Keratinocyte (primary cell): ENCODE results near the gene AGFG1. TPM values are rescaled to one million over a fixed set of nuclear protein-coding genes. Genes with fewer than 3 reads are reported as not detected.

Experiments
- DNase-seq: peaks from one replicate; pipeline ENCODE4 v3.0.0-alpha.2; 2011; ENCODE audit warnings: low read depth, missing footprints, low spot score
- FAIRE-seq: peaks from 2 replicates; lab custom pipeline; 2011; peaks lifted over from hg19 to GRCh38; lab: Jason Lieb, UNC
- H2AFZ ChIP-seq: 2 replicates; pipeline ENCODE4 v1.6.0; 2012; ENCODE audit warnings: low read length, control low read depth, inconsistent platforms; ENCODE audit not compliant: control insufficient read depth
- H3K27ac ChIP-seq: 2 replicates; pipeline ENCODE4 v1.5.1; 2011; ENCODE audit warnings: low read length; ENCODE audit not compliant: control insufficient read depth, insufficient read depth
- H3K27me3 ChIP-seq: 3 replicates; pipeline ENCODE4 v1.6.0; 2011; ENCODE audit warnings: low read length; ENCODE audit not compliant: control insufficient read depth, insufficient read depth; ENCODE audit errors: extremely low read depth
- H3K36me3 ChIP-seq, 2 experiments: 2 replicates in 1 of 2; 3 replicates in 1 of 2; pipeline ENCODE4 v1.5.1; 2011; ENCODE audit warnings: low read length in 2 of 2, mild to moderate bottlenecking in 1 of 2; ENCODE audit not compliant: control insufficient read depth in 2 of 2, insufficient read depth in 2 of 2; ENCODE audit errors: extremely low read depth in 1 of 2
- H3K4me1 ChIP-seq: 3 replicates; pipeline ENCODE4 v1.5.1; 2011; ENCODE audit warnings: low read length; ENCODE audit not compliant: control insufficient read depth, insufficient read depth; ENCODE audit errors: extremely low read depth
- H3K4me2 ChIP-seq: 3 replicates; pipeline ENCODE4 v1.6.0; 2011; ENCODE audit warnings: low read depth, low read length; ENCODE audit not compliant: control insufficient read depth, insufficient read depth; ENCODE audit errors: extremely low read depth
- H3K4me3 ChIP-seq, 3 experiments: fragments of 200-600 bp in 1 of 3; sonication (generic) in 1 of 3; 2 replicates in 2 of 3; 3 replicates in 1 of 3; pipeline ENCODE4 v1.5.1; 2011 to 2016; ENCODE audit warnings: low read length in 3 of 3, mild to moderate bottlenecking in 3 of 3, control low read depth in 2 of 3, inconsistent platforms in 1 of 3, low read depth in 1 of 3, mixed read lengths in 1 of 3, mixed run types in 1 of 3, moderate library complexity in 1 of 3; ENCODE audit not compliant: control insufficient read depth in 2 of 3, insufficient read depth in 2 of 3; ENCODE audit errors: extremely low read depth in 1 of 3
- H3K79me2 ChIP-seq: 2 replicates; pipeline ENCODE4 v1.6.0; 2012; ENCODE audit warnings: low read length; ENCODE audit not compliant: control insufficient read depth, insufficient read depth
- H3K9ac ChIP-seq: 3 replicates; pipeline ENCODE4 v1.6.0; 2011; ENCODE audit warnings: low read length; ENCODE audit not compliant: control insufficient read depth, insufficient read depth; ENCODE audit errors: extremely low read depth
- H3K9me1 ChIP-seq: 3 replicates; pipeline ENCODE4 v1.6.0; 2011; ENCODE audit warnings: low read length; ENCODE audit not compliant: control insufficient read depth, insufficient read depth; ENCODE audit errors: extremely low read depth
- H3K9me3 ChIP-seq: 2 replicates; pipeline ENCODE4 v1.5.1; 2012; ENCODE audit warnings: low read depth, low read length; ENCODE audit not compliant: control insufficient read depth
- H4K20me1 ChIP-seq: 3 replicates; pipeline ENCODE4 v1.6.0; 2011; ENCODE audit warnings: low read length; ENCODE audit not compliant: control insufficient read depth, insufficient read depth; ENCODE audit errors: extremely low read depth
- EZH2 ChIP-seq: IDR thresholded peaks from one replicate; pipeline ENCODE4 v1.6.1; 2012; ENCODE audit warnings: inconsistent platforms, mild to moderate bottlenecking, low read length, moderate library complexity
- dilution Hi-C: fragments of 300-500 bp; cut with MboI; formaldehyde crosslinking; loops from one replicate; pipeline ENCODE4 v1.7.0; 2020; ENCODE audit warnings: low sequenced_read_pairs; ENCODE audit not compliant: extremely low pct_ligation_motif_present
- polyA plus RNA-seq, 5 experiments: library from polyadenylated mRNA; depleted of rRNA in 3 of 5; stranded (reverse) in 3 of 5; stranded (forward) in 1 of 5; unstranded in 1 of 5; fragments of >200 nt; gene quantifications; 1 replicate in 1 of 5; 2 replicates in 3 of 5; 3 replicates in 1 of 5; pipeline versions ENCODE4 v1.2.1 to v1.2.3, GENCODE V29; 2011 to 2012; ENCODE audit warnings: missing spikeins in 2 of 5, low read depth in 1 of 5, low replicate concordance in 1 of 5
- TF ChIP-seq, protein P1 (sequence below), 3 experiments: IDR thresholded peaks in 1 of 3; conservative IDR thresholded peaks in 1 of 3; optimal IDR thresholded peaks in 1 of 3; 2 replicates in 2 of 3; 3 replicates in 1 of 3; pipeline versions ENCODE3 to v1.5.1; 2011; ENCODE audit warnings: low read length in 3 of 3, mild to moderate bottlenecking in 3 of 3, moderate library complexity in 2 of 3, control low read depth in 1 of 3, inconsistent platforms in 1 of 3; ENCODE audit not compliant: insufficient read depth in 2 of 3; ENCODE audit errors: extremely low read depth in 1 of 3

AGFG1 gene
- polyA plus RNA-seq, 1 donor (not counting 4 experiments of a cell fraction or from before 2014, with no cell fraction given), result 111 TPM

GRCh38 chr2:227592694-227593387, 120.9 kb downstream of the AGFG1 start:
- H3K79me2 ChIP-seq, result no peaks in the 10 kb centered on the region
- H3K9me3 ChIP-seq, result no peaks in the 10 kb centered on the region
- FAIRE-seq (no peak), DNase-seq (no peak)
- dilution Hi-C loops, result no loop called here
- H3K9me1 ChIP-seq, result no peaks in the 10 kb centered on the region
- H3K9ac ChIP-seq, result no peak overlapping the region
- H3K4me1 ChIP-seq, result no peaks in the 10 kb centered on the region
- no peak overlapping the region for H3K4me3 ChIP-seq
- H3K27ac ChIP-seq, result no peak overlapping the region
- TF ChIP-seq EZH2, result no peak
- TF ChIP-seq, protein P1, sequence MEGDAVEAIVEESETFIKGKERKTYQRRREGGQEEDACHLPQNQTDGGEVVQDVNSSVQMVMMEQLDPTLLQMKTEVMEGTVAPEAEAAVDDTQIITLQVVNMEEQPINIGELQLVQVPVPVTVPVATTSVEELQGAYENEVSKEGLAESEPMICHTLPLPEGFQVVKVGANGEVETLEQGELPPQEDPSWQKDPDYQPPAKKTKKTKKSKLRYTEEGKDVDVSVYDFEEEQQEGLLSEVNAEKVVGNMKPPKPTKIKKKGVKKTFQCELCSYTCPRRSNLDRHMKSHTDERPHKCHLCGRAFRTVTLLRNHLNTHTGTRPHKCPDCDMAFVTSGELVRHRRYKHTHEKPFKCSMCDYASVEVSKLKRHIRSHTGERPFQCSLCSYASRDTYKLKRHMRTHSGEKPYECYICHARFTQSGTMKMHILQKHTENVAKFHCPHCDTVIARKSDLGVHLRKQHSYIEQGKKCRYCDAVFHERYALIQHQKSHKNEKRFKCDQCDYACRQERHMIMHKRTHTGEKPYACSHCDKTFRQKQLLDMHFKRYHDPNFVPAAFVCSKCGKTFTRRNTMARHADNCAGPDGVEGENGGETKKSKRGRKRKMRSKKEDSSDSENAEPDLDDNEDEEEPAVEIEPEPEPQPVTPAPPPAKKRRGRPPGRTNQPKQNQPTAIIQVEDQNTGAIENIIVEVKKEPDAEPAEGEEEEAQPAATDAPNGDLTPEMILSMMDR (optimal IDR thresholded peaks at IDR 0.05 in 1 of 3, IDR thresholded peaks at IDR 0.05 in 1 of 3, conservative IDR thresholded peaks at IDR 0.05 in 1 of 3; ENCODE audit: extremely low read depth in 1 of 3, insufficient read depth in 2 of 3, low read length in 3 of 3), result no peak
- no peaks in the 10 kb centered on the region for H3K27me3 ChIP-seq
- no peak overlapping the region for H3K4me2 ChIP-seq
- no peaks in the 10 kb centered on the region for H4K20me1 ChIP-seq
- no peaks in the 10 kb centered on the region for H3K36me3 ChIP-seq
- no peak overlapping the region for H2AFZ ChIP-seq

DNA sequence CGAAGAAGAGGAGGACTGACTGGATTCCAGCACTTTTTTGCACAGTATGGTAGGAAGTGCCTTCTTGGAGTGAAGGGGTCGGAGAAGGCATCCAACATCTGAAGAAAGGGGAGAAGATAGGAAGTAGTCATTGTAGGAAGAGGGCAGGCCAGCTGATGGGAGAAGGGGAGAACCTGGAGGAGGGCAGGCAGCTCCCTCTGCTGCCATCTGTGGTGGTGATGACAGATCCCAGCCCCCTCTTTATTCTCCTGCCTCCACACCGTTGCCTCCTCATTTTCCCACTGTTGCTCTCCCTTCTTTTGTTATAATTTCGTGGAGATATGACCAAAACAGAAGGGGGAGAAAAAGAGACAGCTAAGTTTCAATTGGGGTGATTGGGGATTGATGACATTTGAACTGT, 123.8 kb downstream of the AGFG1 start:
- H3K4me2 ChIP-seq, result no peak overlapping the region
- H3K9me1 ChIP-seq, result no peaks in the 10 kb centered on the region
- H3K9me3 ChIP-seq, result no peaks in the 10 kb centered on the region
- no peak overlapping the region for H3K9ac ChIP-seq
- no peak overlapping the region for H3K27ac ChIP-seq
- no peaks in the 10 kb centered on the region for H3K27me3 ChIP-seq
- H3K36me3 ChIP-seq, result no peaks in the 10 kb centered on the region
- no peak for FAIRE-seq
- dilution Hi-C loops, result no loop called here
- TF ChIP-seq EZH2, result no peak
- TF ChIP-seq, protein P1 (optimal IDR thresholded peaks at IDR 0.05 in 1 of 3, IDR thresholded peaks at IDR 0.05 in 1 of 3, conservative IDR thresholded peaks at IDR 0.05 in 1 of 3; ENCODE audit: extremely low read depth in 1 of 3, insufficient read depth in 2 of 3, low read length in 3 of 3), result no peak
- no peaks in the 10 kb centered on the region for H3K79me2 ChIP-seq
- H3K4me3 ChIP-seq, result no peak overlapping the region
- no peaks in the 10 kb centered on the region for H4K20me1 ChIP-seq
- H3K4me1 ChIP-seq, result peaks cover 2% of the 10 kb centered on the region
- no peak for DNase-seq
- H2AFZ ChIP-seq, result no peak overlapping the region
